Measurements from ENCODE around the gene UMODL1. TPM values are rescaled to one million over a fixed set of nuclear protein-coding genes. Genes with fewer than 3 reads are reported as not detected.

Gene UMODL1
- total RNA-seq, result 0.19 TPM in 1 of 2 replicates, not detected in the other
- long read RNA-seq, result 0 reads

- Mint-ChIP-seq H3K9me3 (ENCODE audit: low read depth) (no peaks in the 10 kb centered on the region), H3K27ac (no peak within 1 kb of the TSS), H3K4me3 (ENCODE audit: low read depth) (no peak within 1 kb of the TSS), H3K27me3 (peaks cover 3% of the 10 kb centered on the region), H3K36me3 (ENCODE audit: insufficient read depth) (no peaks in the 10 kb centered on the region), H3K4me1 (ENCODE audit: low read depth) (peaks cover 9% of the 10 kb centered on the region)
- no peak for TF ChIP-seq CTCF (IDR thresholded peaks at IDR 0.05; ENCODE audit: unreplicated experiment)
- DNase-seq (ENCODE audit: low spot score, unreplicated experiment), result no peak
These were observed at the start of gene UMODL1 for GRCh38 chr21:42071146-42071737. TSS of gene UMODL1 (plus strand) at chr21:42071317. CDS start at chr21:42071317, 0 bp downstream.

GRCh38 chr21:42021371-42022090 is 49.6 kb upstream of the UMODL1 start:
- no peaks in the 10 kb centered on the region for H3K36me3 Mint-ChIP-seq (ENCODE audit: insufficient read depth)
- peaks cover 15% of the 10 kb centered on the region for H3K4me1 Mint-ChIP-seq (ENCODE audit: low read depth)
- DNase-seq (ENCODE audit: low spot score, unreplicated experiment), result no peak
- H3K27ac Mint-ChIP-seq, result no peak overlapping the region
- no peak overlapping the region for H3K4me3 Mint-ChIP-seq (ENCODE audit: low read depth)
- H3K9me3 Mint-ChIP-seq (ENCODE audit: low read depth), result no peaks in the 10 kb centered on the region
- peaks cover 23% of the 10 kb centered on the region for H3K27me3 Mint-ChIP-seq
- no peak for TF ChIP-seq CTCF (IDR thresholded peaks at IDR 0.05; ENCODE audit: unreplicated experiment)

GRCh38 chr21:42022091-42022430 is 49.1 kb upstream of the UMODL1 start:
- H3K36me3 Mint-ChIP-seq (ENCODE audit: insufficient read depth), result no peaks in the 10 kb centered on the region

GRCh38 chr21:42022906-42023305 is 48.2 kb upstream of the UMODL1 start:
- Mint-ChIP-seq H3K27ac (no peak overlapping the region), H3K27me3 (peaks cover 23% of the 10 kb centered on the region), H3K4me3 (ENCODE audit: low read depth) (no peak overlapping the region), H3K4me1 (ENCODE audit: low read depth) (peaks cover 14% of the 10 kb centered on the region), H3K9me3 (ENCODE audit: low read depth) (no peaks in the 10 kb centered on the region), H3K36me3 (ENCODE audit: insufficient read depth) (no peaks in the 10 kb centered on the region)
- DNase-seq (ENCODE audit: low spot score, unreplicated experiment), result no peak
- no peak for TF ChIP-seq CTCF (IDR thresholded peaks at IDR 0.05; ENCODE audit: unreplicated experiment)

More at GRCh38 chr21:42022091-42022430, 49.1 kb upstream of the UMODL1 start:
- H3K27me3 Mint-ChIP-seq, result peaks cover 23% of the 10 kb centered on the region
- H3K4me3 Mint-ChIP-seq (ENCODE audit: low read depth), result no peak overlapping the region
- H3K4me1 Mint-ChIP-seq (ENCODE audit: low read depth), result peaks cover 15% of the 10 kb centered on the region
- H3K9me3 Mint-ChIP-seq (ENCODE audit: low read depth), result no peaks in the 10 kb centered on the region
- DNase-seq (ENCODE audit: low spot score, unreplicated experiment), result no peak
- TF ChIP-seq CTCF (IDR thresholded peaks at IDR 0.05; ENCODE audit: unreplicated experiment), result no peak
- no peak overlapping the region for H3K27ac Mint-ChIP-seq

- Mint-ChIP-seq H3K4me3 (ENCODE audit: low read depth) (no peak overlapping the region), H3K4me1 (ENCODE audit: low read depth) (peaks cover 14% of the 10 kb centered on the region), H3K27me3 (peaks cover 13% of the 10 kb centered on the region), H3K9me3 (ENCODE audit: low read depth) (no peaks in the 10 kb centered on the region), H3K27ac (no peak overlapping the region), H3K36me3 (ENCODE audit: insufficient read depth) (no peaks in the 10 kb centered on the region)
- no peak for DNase-seq (ENCODE audit: low spot score, unreplicated experiment)
- TF ChIP-seq CTCF (IDR thresholded peaks at IDR 0.05; ENCODE audit: unreplicated experiment), result no peak
These were observed 45.6 kb upstream of the UMODL1 start for GRCh38 chr21:42025376-42026081.
